Inflammatory macrophage treated with lipopolysaccharide for 1 hour (primary cell): ENCODE data around the gene OSBPL6.

Experiments used
- DNase-seq, 2 donors: peaks; one replicate each; pipeline ENCODE4 v3.0.0-alpha.2; 2020 to 2022

The OSBPL6 gene

GRCh38 chr2:178199334-178199733, 5.0 kb downstream of the OSBPL6 start:
- DNase-seq: no peak

GRCh38 chr2:178200331-178200730, 6.0 kb downstream of the OSBPL6 start:
- DNase-seq: no peak

- no peak for DNase-seq
Observed at GRCh38 chr2:178202927-178203326, 8.6 kb downstream of the OSBPL6 start.

GRCh38 chr2:178204977-178205376, 10.7 kb downstream of the OSBPL6 start:
- no peak for DNase-seq

DNA sequence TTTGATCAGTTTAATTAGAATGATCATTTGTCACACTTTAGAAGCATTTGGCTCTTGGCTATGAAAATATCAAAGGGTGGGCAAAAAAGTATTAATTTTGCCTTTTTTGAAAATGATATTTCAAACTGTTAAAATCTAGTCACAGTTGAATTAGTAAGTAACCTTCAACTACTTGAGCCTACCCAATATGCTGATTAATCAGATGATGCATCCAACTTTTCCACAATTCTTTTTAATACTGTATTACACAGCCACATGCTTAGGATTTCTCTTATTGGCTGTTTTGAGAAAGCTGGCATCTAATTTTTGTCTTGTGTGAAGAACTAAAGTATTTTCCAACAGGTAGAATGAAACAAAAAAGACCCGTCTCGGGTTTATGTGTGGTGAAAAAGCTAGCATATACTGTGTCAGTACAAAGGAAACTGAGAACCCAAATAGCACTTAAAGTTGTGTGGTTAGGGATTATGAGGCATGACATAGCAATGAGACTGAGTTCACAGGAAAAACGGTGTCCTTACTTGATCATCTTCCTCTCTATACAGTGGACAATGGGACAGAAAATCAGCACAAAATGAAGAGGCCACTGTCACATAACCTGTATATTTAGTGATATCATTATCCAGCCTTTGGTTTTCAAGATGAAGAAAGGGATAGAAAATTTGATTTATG, 11.7 kb downstream of the OSBPL6 start:
- no peak for DNase-seq

DNA sequence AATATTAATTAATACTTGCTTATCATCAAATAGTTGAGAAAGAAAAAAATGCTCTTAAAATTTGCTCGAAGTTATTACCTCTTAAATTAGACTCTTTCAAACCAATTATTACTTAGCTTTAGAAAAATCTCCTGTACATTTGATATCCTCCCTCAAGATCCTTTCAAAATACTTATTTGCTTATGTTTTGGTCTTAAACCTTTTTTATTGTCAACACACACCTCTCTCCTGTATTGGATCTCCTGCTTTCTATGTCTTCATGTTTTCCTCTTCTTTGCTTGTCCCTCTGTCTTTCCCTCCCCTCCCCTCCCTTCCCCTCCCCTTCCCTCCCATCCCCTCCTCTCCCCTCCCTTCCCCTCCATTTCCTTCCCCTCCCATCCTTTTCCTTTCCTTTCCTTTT, 14.0 kb downstream of the OSBPL6 start:
- no peak for DNase-seq

GRCh38 chr2:178208817-178209216, 14.5 kb downstream of the OSBPL6 start:
- DNase-seq: no peak

DNA sequence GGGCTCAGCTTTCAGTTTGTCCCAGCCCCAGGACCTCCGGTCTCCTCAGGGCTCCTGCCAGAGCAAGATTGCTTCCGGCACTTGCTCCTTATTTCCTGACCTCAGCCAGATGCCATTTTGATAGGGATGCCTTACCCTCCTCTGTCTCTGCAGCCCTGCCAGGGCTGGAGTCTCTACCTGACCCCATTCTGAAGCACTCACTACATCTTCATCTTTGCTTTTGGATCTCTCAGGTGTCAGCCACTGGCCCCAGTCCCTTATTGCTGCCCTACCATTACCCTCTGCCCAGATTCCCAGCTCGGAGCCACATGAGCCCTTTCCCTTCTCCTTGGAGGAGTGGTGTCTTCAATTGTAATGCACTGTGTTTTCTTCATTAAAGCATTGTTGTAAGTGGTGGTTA, 17.1 kb downstream of the OSBPL6 start:
- no peak for DNase-seq

GRCh38 chr2:178211943-178212342, 17.6 kb downstream of the OSBPL6 start:
- no peak for DNase-seq

GRCh38 chr2:178213991-178214390, 19.7 kb downstream of the OSBPL6 start:
- no peak for DNase-seq

DNA sequence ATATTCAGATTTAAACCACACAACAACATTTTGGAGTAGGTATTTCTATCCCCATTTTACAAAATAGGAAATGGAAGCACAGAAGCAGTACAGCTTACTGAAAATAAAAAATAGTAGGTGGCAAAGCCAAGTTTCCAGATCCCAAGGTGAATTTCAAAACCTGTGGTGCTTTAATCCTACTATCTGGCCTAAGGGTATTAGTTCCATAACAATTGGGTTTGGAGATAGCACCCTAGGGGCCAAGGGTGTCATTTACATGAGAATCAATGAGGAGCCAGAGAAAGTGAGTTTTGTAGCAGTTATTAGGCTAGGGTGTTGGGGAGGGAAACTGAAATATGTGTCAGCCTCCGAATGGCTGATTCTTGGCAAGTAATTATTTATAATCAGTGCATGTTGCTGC, 24.9 kb downstream of the OSBPL6 start:
- DNase-seq: no peak

DNA sequence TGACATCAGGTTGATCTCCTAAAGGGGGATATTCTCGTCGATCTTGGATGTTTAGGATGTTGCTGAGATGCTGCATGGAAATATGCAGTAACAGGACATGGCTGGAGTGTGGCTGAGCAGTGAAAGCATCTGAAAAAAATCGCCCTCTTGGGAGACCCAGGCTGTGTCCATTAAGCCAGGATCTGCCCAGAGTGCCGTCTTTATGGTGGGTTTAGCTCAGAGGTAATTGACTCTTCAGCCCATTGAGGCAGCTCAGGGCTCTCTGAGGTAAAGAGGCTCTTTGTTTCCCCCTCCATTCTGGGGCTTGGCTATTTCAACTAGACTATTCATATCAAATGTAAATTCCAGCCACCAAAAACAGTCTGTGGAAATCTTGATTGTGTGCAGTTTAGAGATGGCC, 26.5 kb downstream of the OSBPL6 start:
- DNase-seq: no peak

- no peak for DNase-seq
Observed at GRCh38 chr2:178221556-178221955, 27.2 kb downstream of the OSBPL6 start.

GRCh38 chr2:178223806-178224205, 29.5 kb downstream of the OSBPL6 start:
- no peak for DNase-seq

DNA sequence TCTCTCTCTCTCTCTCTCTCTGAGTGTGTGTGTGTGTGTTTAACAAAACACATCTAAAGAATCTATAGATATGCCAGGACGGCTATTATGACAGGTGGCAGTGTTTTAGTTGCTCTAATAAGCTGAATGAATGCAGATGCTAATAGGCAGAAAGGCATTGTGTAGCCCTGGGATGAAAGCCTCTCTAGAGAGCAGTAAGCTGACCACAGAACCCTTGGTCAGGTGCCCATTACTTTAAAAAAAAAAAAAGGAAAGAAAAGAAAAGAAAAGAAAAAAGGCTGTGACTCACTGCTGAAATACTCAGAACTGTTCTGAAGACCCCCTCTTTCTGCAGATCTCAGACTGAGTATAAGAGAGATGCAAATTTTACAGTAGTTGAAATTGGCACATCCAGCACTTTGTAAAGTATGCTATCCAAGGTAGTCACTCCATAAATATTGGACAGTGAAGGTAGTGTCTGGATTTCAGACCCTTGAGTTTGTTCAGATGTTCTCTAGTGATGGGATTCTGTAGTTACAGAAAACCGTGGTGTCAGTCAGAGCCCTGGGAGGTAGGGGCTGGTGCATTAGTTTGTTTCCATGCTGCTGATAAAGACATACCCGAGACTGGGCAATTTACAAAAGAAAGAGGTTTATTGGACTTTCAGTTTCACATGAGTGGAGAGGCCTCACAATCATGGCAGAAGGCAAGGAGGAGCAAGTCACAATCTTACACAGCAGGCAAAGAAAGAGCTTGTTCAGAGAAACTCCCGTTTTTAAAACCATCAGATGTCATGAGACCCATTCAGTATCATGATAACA, 30.9 kb downstream of the OSBPL6 start:
- no peak for DNase-seq

GRCh38 chr2:178227187-178227586, 32.9 kb downstream of the OSBPL6 start:
- DNase-seq: no peak

GRCh38 chr2:178229927-178230326, 35.6 kb downstream of the OSBPL6 start:
- DNase-seq: peak in 1 of 2 donors; percentile 3

DNA sequence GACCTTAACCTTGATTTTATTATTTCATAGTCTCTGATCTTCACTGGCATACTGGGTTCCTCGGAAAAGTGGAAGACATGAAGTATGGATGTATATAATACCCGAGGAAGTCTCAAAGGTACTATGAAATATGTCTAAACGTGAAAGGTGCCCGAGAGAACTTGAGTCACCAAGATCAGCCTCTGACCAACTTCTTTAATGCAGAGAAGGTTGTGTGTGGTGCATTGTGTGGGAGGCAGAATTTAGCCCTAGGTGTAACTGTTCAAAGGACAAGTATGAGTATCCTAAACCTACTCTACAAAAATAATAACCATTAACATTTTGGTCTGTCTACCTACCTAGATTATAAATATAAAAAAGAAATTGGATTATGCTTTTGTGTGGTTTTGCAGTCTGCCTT, 36.1 kb downstream of the OSBPL6 start:
- no peak for DNase-seq

DNA sequence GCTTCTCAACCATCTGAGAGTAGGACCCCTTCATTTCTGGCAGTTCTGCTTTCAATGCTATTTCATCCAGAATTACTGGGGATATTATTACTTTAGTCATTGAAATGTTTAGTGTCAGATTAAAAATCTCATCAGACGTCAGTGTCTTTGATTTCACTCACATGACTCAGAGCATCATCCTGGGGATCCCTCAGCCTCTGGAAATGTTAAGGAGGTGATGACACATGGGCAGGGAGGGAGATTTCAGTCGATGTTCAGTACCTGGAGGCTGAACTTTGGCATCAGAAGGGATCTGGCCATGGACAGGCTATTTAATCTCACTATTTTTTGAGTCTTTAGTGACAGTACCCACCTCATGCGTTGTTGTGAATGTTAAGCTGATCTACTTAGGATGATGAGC, 39.1 kb downstream of the OSBPL6 start:
- no peak for DNase-seq

GRCh38 chr2:178234648-178235047, 40.3 kb downstream of the OSBPL6 start:
- DNase-seq: no peak

GRCh38 chr2:178237488-178238153, 43.3 kb downstream of the OSBPL6 start:
- DNase-seq: no peak

DNA sequence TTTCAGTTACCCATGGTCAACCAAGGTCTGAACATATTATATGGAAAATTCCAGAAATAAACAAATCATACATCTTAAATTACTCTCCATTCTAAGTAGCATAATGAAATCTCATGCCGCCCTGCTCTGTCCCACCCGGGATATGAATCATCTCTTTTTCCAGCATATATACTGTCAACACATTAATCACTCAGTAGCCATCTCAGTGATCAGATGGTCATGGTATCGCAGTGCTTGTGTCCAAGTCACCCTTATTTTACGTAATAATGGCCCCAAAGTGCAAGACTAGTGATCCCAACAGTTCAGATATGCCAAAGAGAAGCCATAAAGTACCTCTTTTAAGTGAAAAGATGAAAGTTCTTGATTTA, 43.8 kb downstream of the OSBPL6 start:
- DNase-seq: no peak

GRCh38 chr2:178238750-178239149, 44.4 kb downstream of the OSBPL6 start:
- DNase-seq: no peak
